Measurements from ENCODE around the gene TNFRSF4. TPM values are rescaled to one million over a fixed set of nuclear protein-coding genes. Genes with fewer than 3 reads are reported as not detected.

TNFRSF4 gene
- total RNA-seq, 2 donors from 2014 or later: 0.55 to 1.3 TPM

- no peak for ATAC-seq
- DNase-seq: no peak
- intact Hi-C loops (cut with DNase I, micrococcal nuclease): no loop called here
Observed at GRCh38 chr1:1223321-1223720, 9.4 kb upstream of the TNFRSF4 start.

GRCh38 chr1:1222575-1223225 is 8.7 kb upstream of the TNFRSF4 start:
- DNase-seq: no peak
- intact Hi-C loops (cut with DNase I, micrococcal nuclease): no loop called here
- ATAC-seq: peak; percentile 3

- ATAC-seq (peak; percentile 80), DNase-seq (peak; percentile 55 to 62)
- intact Hi-C loops (cut with DNase I, micrococcal nuclease): no loop called here
Observed at GRCh38 chr1:1221887-1222574, 8.1 kb upstream of the TNFRSF4 start.

GRCh38 chr1:1220197-1220596 is 6.2 kb upstream of the TNFRSF4 start:
- intact Hi-C loops (cut with DNase I, micrococcal nuclease): no loop called here
- no peak for ATAC-seq
- no peak for DNase-seq

- intact Hi-C loops (cut with DNase I, micrococcal nuclease): no loop called here
- ATAC-seq: no peak
- DNase-seq: no peak
Observed at GRCh38 chr1:1219341-1219740, 5.4 kb upstream of the TNFRSF4 start.

- ATAC-seq: no peak
- no peak for DNase-seq
- intact Hi-C loops (cut with DNase I, micrococcal nuclease): no loop called here
Observed at GRCh38 chr1:1218524-1219200, 4.7 kb upstream of the TNFRSF4 start.

GRCh38 chr1:1217621-1218523 is 3.9 kb upstream of the TNFRSF4 start:
- no peak for DNase-seq
- intact Hi-C loops (cut with DNase I, micrococcal nuclease): no loop called here
- peak; percentile 24 for ATAC-seq

GRCh38 chr1:1216770-1217620 is 3.0 kb upstream of the TNFRSF4 start:
- intact Hi-C loops (cut with DNase I, micrococcal nuclease): no loop called here
- ATAC-seq (no peak), DNase-seq (no peak)

GRCh38 chr1:1215881-1216605 is 2.1 kb upstream of the TNFRSF4 start:
- ATAC-seq (peak; percentile 8), DNase-seq (no peak)
- intact Hi-C loops (cut with DNase I, micrococcal nuclease): no loop called here

- DNase-seq (no peak), ATAC-seq (no peak)
- intact Hi-C loops (cut with DNase I, micrococcal nuclease): no loop called here
Observed at GRCh38 chr1:1215080-1215676, 1.2 kb upstream of the TNFRSF4 start.

- DNase-seq (peak in 1 of 2 donors; percentile 60), ATAC-seq (peak; percentile 16)
- intact Hi-C loops (cut with DNase I, micrococcal nuclease): no loop called here
Observed at GRCh38 chr1:1212780-1213344, 1.1 kb downstream of the TNFRSF4 start.

GRCh38 chr1:1211541-1212441 is 2.2 kb downstream of the TNFRSF4 start:
- no peak for ATAC-seq
- peak in 1 of 2 donors; percentile 4 for DNase-seq
- intact Hi-C loops (cut with DNase I, micrococcal nuclease): no loop called here

GRCh38 chr1:1210726-1211540 is 3.0 kb downstream of the TNFRSF4 start:
- DNase-seq: peak; percentile 6 to 22
- no peak for ATAC-seq
- intact Hi-C loops (cut with DNase I, micrococcal nuclease): no loop called here

- intact Hi-C loops (cut with DNase I, micrococcal nuclease): no loop called here
- ATAC-seq (no peak), DNase-seq (peak in 1 of 2 donors; percentile 45)
Observed at GRCh38 chr1:1208713-1209433, 5.1 kb downstream of the TNFRSF4 start.

GRCh38 chr1:1207571-1207892 is 6.4 kb downstream of the TNFRSF4 start:
- intact Hi-C loops (cut with DNase I, micrococcal nuclease): no loop called here
- ATAC-seq (no peak), DNase-seq (peak in 1 of 2 donors; percentile 9)

Data from left colon (tissue), 2 donors.